Thyroid gland (tissue), 4 donors: ENCODE data around the gene RNU6-1. TPM values are rescaled to one million over a fixed set of nuclear protein-coding genes. Genes with fewer than 3 reads are reported as not detected.

Source experiments
- DNase-seq, 2 donors: peaks; one replicate each; pipeline ENCODE4 v3.0.0-alpha.2; 2019
- H3K27ac ChIP-seq, 3 donors: fragments of 200-600 bp; sonication (generic); 1 replicate in 2 of 3; 2 replicates in 1 of 3; pipeline ENCODE4 v1.5.1; 2016 to 2019; ENCODE audit warnings: mild to moderate bottlenecking in 1 of 3, moderate library complexity in 1 of 3
- H3K27me3 ChIP-seq: fragments of 200-600 bp; sonication (generic); one replicate; pipeline ENCODE4 v1.5.1; 2019
- H3K36me3 ChIP-seq, 2 donors: fragments of 200-600 bp; sonication (generic); one replicate each; pipeline ENCODE4 v1.5.1; 2016 to 2019
- H3K4me1 ChIP-seq, 2 donors: fragments of 200-600 bp; sonication (generic); one replicate each; pipeline ENCODE4 v1.5.1; 2017 to 2019
- H3K4me3 ChIP-seq, 3 donors: fragments of 200-600 bp; sonication (generic); replicated peaks in 1 of 3; 1 replicate in 2 of 3; 2 replicates in 1 of 3; pipeline ENCODE4 v1.5.1; 2016; ENCODE audit warnings: mild to moderate bottlenecking in 1 of 3
- H3K9me3 ChIP-seq: fragments of 200-600 bp; sonication (generic); one replicate; pipeline ENCODE4 v1.5.1; 2017
- POLR2A ChIP-seq, 2 donors: fragments of 450-650 bp; IDR thresholded peaks; one replicate each; pipeline ENCODE4 v1.6.1; 2017; ENCODE audit warnings: antibody characterized with exemption in 2 of 2, mild to moderate bottlenecking in 2 of 2, moderate library complexity in 1 of 2
- WGBS, 2 donors: methylation state at CpG; one replicate each; pipeline ENCODE4 v1.1.5; 2017; 5-methylcytosine and 5-hydroxymethylcytosine counted together
- intact Hi-C: fragments of 100-400 bp; cut with DNase I; formaldehyde crosslinking; loops from one replicate; pipeline ENCODE4 v1.15.1; 2023
- total RNA-seq, 4 donors: library from RNA; depleted of rRNA; stranded (reverse); fragments of >200 nt; gene quantifications; one replicate each; pipeline ENCODE4 v1.2.3, GENCODE V29; 2016
- TF ChIP-seq, protein P1 (sequence below), 6 experiments: fragments of 200-600 bp in 3 of 6; fragments of 450-650 bp in 3 of 6; sonication (generic) in 3 of 6; IDR thresholded peaks; one replicate each; pipeline ENCODE4 v1.5.1; 2016 to 2019; ENCODE audit warnings: antibody characterized with exemption in 6 of 6, mild to moderate bottlenecking in 2 of 6, inconsistent platforms in 1 of 6, moderate library complexity in 1 of 6

RNU6-1 gene
- total RNA-seq, 4 donors from 2014 or later = not detected

DNA sequence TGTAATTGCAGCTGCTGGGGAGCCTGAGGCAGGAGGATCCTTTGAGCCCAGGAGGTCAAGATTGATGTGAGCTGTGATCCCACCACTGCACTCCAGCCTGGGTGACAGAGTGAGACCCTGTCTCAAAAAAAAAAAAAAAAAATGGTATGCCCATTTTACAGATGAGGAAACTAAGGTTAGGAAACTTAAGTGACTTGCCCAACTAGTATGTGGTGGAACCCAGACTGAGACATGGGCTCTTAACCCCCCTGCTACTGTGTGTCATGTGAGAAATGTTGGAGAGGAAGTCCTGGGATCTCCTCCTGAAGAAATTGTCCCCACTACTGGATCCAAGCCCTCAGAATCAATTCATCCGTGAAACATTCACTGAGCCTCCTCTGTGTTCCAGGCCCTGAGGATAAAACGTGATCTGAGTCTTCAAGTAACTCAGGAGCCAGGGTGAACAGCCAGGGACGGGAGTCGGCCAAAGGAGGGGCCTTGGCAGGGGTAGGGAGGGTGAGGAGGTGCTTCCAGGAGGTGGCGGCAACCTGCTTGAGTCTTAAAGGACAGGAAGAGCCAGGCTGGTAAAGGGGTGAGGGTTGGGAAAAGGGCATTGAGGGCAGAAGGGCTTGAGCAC is 19.6 kb upstream of the RNU6-1 start:
- Histone ChIP-seq H3K36me3 (no peaks in the 10 kb centered on the region), H3K4me1 (peaks cover 18 to 29% of the 10 kb centered on the region in 2 donors), H3K9me3 (no peaks in the 10 kb centered on the region), H3K27ac (peak overlapping the region; percentile 59 to 64 (median 62)), H3K27me3 (no peaks in the 10 kb centered on the region), H3K4me3 (no peak overlapping the region)
- 30 to 36% methylated on average over 5 of the region's 5 CpGs for WGBS, 2 donors
- intact Hi-C loops = no loop called here
- TF ChIP-seq, protein P1, sequence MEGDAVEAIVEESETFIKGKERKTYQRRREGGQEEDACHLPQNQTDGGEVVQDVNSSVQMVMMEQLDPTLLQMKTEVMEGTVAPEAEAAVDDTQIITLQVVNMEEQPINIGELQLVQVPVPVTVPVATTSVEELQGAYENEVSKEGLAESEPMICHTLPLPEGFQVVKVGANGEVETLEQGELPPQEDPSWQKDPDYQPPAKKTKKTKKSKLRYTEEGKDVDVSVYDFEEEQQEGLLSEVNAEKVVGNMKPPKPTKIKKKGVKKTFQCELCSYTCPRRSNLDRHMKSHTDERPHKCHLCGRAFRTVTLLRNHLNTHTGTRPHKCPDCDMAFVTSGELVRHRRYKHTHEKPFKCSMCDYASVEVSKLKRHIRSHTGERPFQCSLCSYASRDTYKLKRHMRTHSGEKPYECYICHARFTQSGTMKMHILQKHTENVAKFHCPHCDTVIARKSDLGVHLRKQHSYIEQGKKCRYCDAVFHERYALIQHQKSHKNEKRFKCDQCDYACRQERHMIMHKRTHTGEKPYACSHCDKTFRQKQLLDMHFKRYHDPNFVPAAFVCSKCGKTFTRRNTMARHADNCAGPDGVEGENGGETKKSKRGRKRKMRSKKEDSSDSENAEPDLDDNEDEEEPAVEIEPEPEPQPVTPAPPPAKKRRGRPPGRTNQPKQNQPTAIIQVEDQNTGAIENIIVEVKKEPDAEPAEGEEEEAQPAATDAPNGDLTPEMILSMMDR (IDR thresholded peaks at IDR 0.05) = peak in 1 of 6 experiments; percentile 9
- no peak for TF ChIP-seq POLR2A (IDR thresholded peaks at IDR 0.05)
- peak; percentile 68 to 69 for DNase-seq

DNA sequence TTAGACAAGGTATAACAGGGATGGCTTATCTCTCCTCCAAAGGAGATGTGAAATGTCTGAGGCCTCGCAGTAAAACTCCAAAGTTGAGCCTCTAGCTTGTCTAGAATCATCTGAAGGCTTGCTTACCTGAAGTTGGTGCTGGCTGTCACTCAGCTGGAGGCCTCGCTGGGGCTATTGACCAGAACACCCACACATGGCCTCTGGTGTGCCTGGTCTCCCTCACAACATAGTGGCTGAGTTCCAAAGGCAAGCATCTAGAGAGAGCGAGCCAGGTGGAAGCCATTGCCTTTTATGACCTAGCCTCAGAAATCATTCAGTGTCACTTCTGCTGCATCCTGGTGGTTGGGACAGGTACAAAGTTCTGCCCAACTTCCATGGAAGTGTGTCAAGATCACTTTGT is 17.4 kb upstream of the RNU6-1 start:
- TF ChIP-seq POLR2A (IDR thresholded peaks at IDR 0.05) = no peak
- TF ChIP-seq, protein P1 (IDR thresholded peaks at IDR 0.05) = no peak
- DNase-seq = peak in 1 of 2 donors; percentile 33
- 74 to 92% methylated on average over 3 of the region's 3 CpGs for WGBS, 2 donors
- no peak overlapping the region for H3K27ac ChIP-seq
- intact Hi-C loops = no loop called here
- peaks cover 18 to 23% of the 10 kb centered on the region in 2 donors for H3K4me1 ChIP-seq
- H3K27me3 ChIP-seq = no peaks in the 10 kb centered on the region
- H3K36me3 ChIP-seq = no peaks in the 10 kb centered on the region
- H3K9me3 ChIP-seq = no peaks in the 10 kb centered on the region
- no peak overlapping the region for H3K4me3 ChIP-seq

DNA sequence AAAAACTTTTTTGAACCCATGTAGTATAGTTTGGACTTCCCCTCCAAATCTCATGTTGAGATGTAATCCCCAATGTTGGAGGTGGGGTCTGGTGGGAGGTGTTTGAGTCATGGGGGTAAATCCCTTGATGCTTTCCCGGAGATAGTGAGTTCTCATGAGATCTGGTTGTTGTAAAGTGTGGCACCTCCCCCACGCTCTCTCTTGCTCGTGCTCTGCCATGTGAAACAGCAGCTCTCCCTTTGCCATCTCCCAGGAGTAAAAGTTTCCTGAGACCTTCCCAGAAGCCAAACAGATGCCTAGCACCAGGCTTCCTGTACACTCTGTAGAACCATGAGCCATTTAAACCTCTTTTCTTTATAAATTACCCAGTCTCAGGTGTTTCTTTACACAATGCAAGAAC is 16.0 kb upstream of the RNU6-1 start:
- Histone ChIP-seq H3K36me3 (no peaks in the 10 kb centered on the region), H3K4me3 (no peak overlapping the region), H3K4me1 (peaks cover 18 to 26% of the 10 kb centered on the region in 2 donors), H3K27me3 (no peaks in the 10 kb centered on the region), H3K27ac (peak overlapping the region in 1 of 3 donors; percentile 0), H3K9me3 (no peaks in the 10 kb centered on the region)
- peak; percentile 65 to 72 for DNase-seq
- TF ChIP-seq, protein P1 (IDR thresholded peaks at IDR 0.05) = no peak
- no peak for TF ChIP-seq POLR2A (IDR thresholded peaks at IDR 0.05)
- intact Hi-C loops = no loop called here
- 21 to 34% methylated on average over 3 of the region's 3 CpGs for WGBS, 2 donors

DNA sequence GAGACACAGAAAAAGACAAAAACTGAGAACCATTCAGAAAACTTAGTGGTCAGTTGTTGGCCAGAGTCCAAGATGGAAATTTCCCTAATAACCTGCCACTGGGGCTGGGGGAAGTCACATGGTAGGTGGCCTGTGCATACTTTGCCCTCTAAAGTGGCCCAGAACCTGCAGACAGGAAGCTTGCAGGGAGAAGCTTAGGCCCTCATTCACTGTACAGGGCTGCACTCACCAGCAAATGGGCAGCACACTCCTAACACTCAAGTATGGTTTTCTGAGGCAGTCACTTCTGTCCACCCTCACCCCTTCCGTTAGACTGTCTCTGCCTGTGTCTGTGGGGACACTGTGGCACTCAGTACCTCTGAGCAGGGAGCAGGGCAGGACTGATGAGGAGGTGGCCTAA is 14.5 kb upstream of the RNU6-1 start:
- TF ChIP-seq POLR2A (IDR thresholded peaks at IDR 0.05) = no peak
- TF ChIP-seq, protein P1 (IDR thresholded peaks at IDR 0.05) = no peak
- 85 to 90% methylated on average over 1 of the region's 1 CpG for WGBS, 2 donors
- no peak overlapping the region for H3K27ac ChIP-seq
- H3K9me3 ChIP-seq = no peaks in the 10 kb centered on the region
- H3K36me3 ChIP-seq = no peaks in the 10 kb centered on the region
- H3K27me3 ChIP-seq = no peaks in the 10 kb centered on the region
- H3K4me3 ChIP-seq = no peak overlapping the region
- H3K4me1 ChIP-seq = peaks cover 7 to 18% of the 10 kb centered on the region in 2 donors
- intact Hi-C loops = no loop called here
- DNase-seq = no peak

DNA sequence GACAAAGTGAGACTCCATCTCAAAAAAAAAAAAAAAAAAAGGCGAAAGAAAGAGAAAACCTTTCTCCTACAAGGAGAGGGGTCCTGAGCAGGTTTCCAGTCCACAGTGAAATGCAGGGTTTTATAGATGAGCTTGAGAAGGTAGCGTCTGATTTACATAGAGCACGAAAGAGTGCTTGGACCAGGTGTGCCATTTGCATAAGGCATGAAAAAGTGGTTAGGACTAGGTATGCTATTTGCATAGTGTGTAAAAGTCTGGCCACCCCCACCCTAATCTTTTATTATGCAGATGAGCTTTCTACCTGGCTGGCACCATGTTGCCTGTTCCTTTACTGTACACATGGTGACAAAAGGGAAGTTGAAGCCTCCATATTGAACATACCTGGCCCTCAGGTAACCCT is 13.6 kb upstream of the RNU6-1 start:
- intact Hi-C loops = no loop called here
- Histone ChIP-seq H3K4me1 (peaks cover 10 to 23% of the 10 kb centered on the region in 2 donors), H3K27ac (no peak overlapping the region), H3K4me3 (no peak overlapping the region), H3K27me3 (no peaks in the 10 kb centered on the region), H3K9me3 (no peaks in the 10 kb centered on the region), H3K36me3 (no peaks in the 10 kb centered on the region)
- WGBS, 2 donors = 82 to 85% methylated on average over 3 of the region's 3 CpGs
- DNase-seq = no peak
- TF ChIP-seq POLR2A (IDR thresholded peaks at IDR 0.05) = no peak
- TF ChIP-seq, protein P1 (IDR thresholded peaks at IDR 0.05) = no peak
